HepG2 (cell line): ENCODE data around the gene TJAP1. TPM values are rescaled to one million over a fixed set of nuclear protein-coding genes. Genes with fewer than 3 reads are reported as not detected.
A peak's percentile ranks its signal among the peaks of the same experiment; 100 is the strongest.

ENCODE experiments used
- GTF3A ChIP-seq: sonication (generic); formaldehyde crosslinking; conservative IDR thresholded peaks from 2 replicates; pipeline ENCODE4 v1.4.0; 2020; ENCODE audit warnings: mild to moderate bottlenecking, missing genetic modification reagents
- MAX ChIP-seq: IDR thresholded peaks from 2 replicates; pipeline ENCODE4 v1.6.1; 2012; ENCODE audit warnings: inconsistent platforms
- MXD4 ChIP-seq: IDR thresholded peaks from 2 replicates; pipeline ENCODE4 v1.6.1; 2016; ENCODE audit warnings: mild to moderate bottlenecking, missing biosample characterization, missing genetic modification reagents
- MZF1 ChIP-seq: sonication (generic); formaldehyde crosslinking; IDR thresholded peaks from 2 replicates; pipeline ENCODE4 v1.8.1; 2023; ENCODE audit warnings: mild to moderate bottlenecking, missing genetic modification reagents, borderline replicate concordance
- NCOA1 ChIP-seq: sonication (generic); formaldehyde crosslinking; IDR thresholded peaks from 2 replicates; pipeline ENCODE4 v1.9.0; 2021; ENCODE audit warnings: missing genetic modification reagents
- NFYC ChIP-seq: IDR thresholded peaks from 2 replicates; pipeline ENCODE4 v1.6.1; 2016; ENCODE audit warnings: missing genetic modification reagents, missing compliant biosample characterization
- PATZ1 ChIP-seq: sonication (generic); formaldehyde crosslinking; IDR thresholded peaks from 2 replicates; pipeline ENCODE4 v1.4.0; 2020; ENCODE audit warnings: missing genetic modification reagents
- SMC3 ChIP-seq: IDR thresholded peaks from 2 replicates; pipeline ENCODE4 v1.6.1; 2011; ENCODE audit warnings: low read length, improper control_type of control experiment
- SOX6 ChIP-seq, 2 experiments: fragments of 450-650 bp in 1 of 2; sonication (generic) in 1 of 2; formaldehyde crosslinking in 1 of 2; IDR thresholded peaks; 2 replicates each; pipeline versions ENCODE4 v1.4.0 to v1.6.1; 2017 to 2020; ENCODE audit warnings: antibody characterized with exemption in 1 of 2, mild to moderate bottlenecking in 1 of 2, missing genetic modification reagents in 1 of 2
- YEATS2 ChIP-seq: sonication (generic); formaldehyde crosslinking; IDR thresholded peaks from 2 replicates; pipeline ENCODE4 v1.4.0; 2020; ENCODE audit warnings: missing genetic modification reagents, borderline replicate concordance
- ZNF10 ChIP-seq: sonication (generic); formaldehyde crosslinking; IDR thresholded peaks from 2 replicates; pipeline ENCODE4 v1.4.0; 2020; ENCODE audit warnings: mild to moderate bottlenecking, low read depth, missing genetic modification reagents, borderline replicate concordance
- ZNF343 ChIP-seq: sonication (generic); formaldehyde crosslinking; IDR thresholded peaks from 2 replicates; pipeline ENCODE4 v1.4.0; 2020; ENCODE audit warnings: mild to moderate bottlenecking, missing genetic modification reagents
- ZNF383 ChIP-seq: sonication (generic); formaldehyde crosslinking; IDR thresholded peaks from 2 replicates; pipeline ENCODE4 v1.4.0; 2020; ENCODE audit warnings: missing genetic modification reagents, mild to moderate bottlenecking, borderline replicate concordance
- ZNF432 ChIP-seq: sonication (generic); formaldehyde crosslinking; IDR thresholded peaks from 2 replicates; pipeline ENCODE4 v1.5.0; 2020; ENCODE audit warnings: missing genetic modification reagents, mild to moderate bottlenecking, borderline replicate concordance
- ZNF546 ChIP-seq: sonication (generic); formaldehyde crosslinking; conservative IDR thresholded peaks from 2 replicates; pipeline ENCODE4 v1.8.1; 2023; ENCODE audit warnings: mild to moderate bottlenecking, missing genetic modification reagents
- ZNF569 ChIP-seq: sonication (generic); formaldehyde crosslinking; IDR thresholded peaks from 2 replicates; pipeline ENCODE4 v1.5.0; 2020; ENCODE audit warnings: mild to moderate bottlenecking, missing genetic modification reagents, moderate library complexity, borderline replicate concordance
- ZNF572 ChIP-seq: sonication (generic); formaldehyde crosslinking; IDR thresholded peaks from 2 replicates; pipeline ENCODE4 v1.5.1; 2020; ENCODE audit warnings: mild to moderate bottlenecking, missing genetic modification reagents
- ZNF646 ChIP-seq: sonication (generic); formaldehyde crosslinking; IDR thresholded peaks from 2 replicates; pipeline ENCODE4 v1.9.0; 2021; ENCODE audit warnings: mild to moderate bottlenecking, missing genetic modification reagents
- ZNF775 ChIP-seq: sonication (generic); formaldehyde crosslinking; IDR thresholded peaks from 2 replicates; pipeline ENCODE4 v1.4.0; 2020; ENCODE audit warnings: missing genetic modification reagents, mild to moderate bottlenecking, moderate library complexity, borderline replicate concordance
- polyA plus RNA-seq, 8 experiments: library from polyadenylated mRNA; depleted of rRNA in 3 of 8; stranded (reverse) in 7 of 8; unstranded in 1 of 8; fragments of >200 nt; fragmentation: Illumina TruSeq in 4 of 8; extraction: Trizol in 4 of 8; gene quantifications; 2 replicates each; pipeline versions ENCODE4 v1.2.1 to v1.2.3, GENCODE V29; 2011 to 2016; ENCODE audit warnings: low read depth in 4 of 8, missing spikeins in 1 of 8, mixed read lengths in 1 of 8; ENCODE audit not compliant: insufficient read depth in 1 of 8
- total RNA-seq, 5 experiments: library from RNA; depleted of rRNA; stranded (reverse); fragments of >200 nt; fragmentation: Illumina TruSeq; extraction: Trizol; gene quantifications; 2 replicates each; pipeline ENCODE4 v1.2.3, GENCODE V29; 2016; ENCODE audit warnings: low read depth in 1 of 5

Gene TJAP1
- total and polyA plus RNA-seq, 2 of the 13 experiments (the other 11 are each of a cell fraction or from before 2014, with no cell fraction given), result 15.7 to 41.6 TPM

- peak; percentile 78; the same call in 1 of the 2 replicates for TF ChIP-seq ZNF432
- TF ChIP-seq ZNF646, result 0 out of 2 replicates have a peak, but pooled peaks have one; percentile 55
- TF ChIP-seq ZNF775 (CRISPR knock-in tag), result no peak
- TF ChIP-seq ZNF572 (CRISPR knock-in tag), result peak; percentile 84; the same call in 1 of the 2 replicates
- TF ChIP-seq PATZ1, result peak; percentile 27
- no peak for TF ChIP-seq ZNF343 (CRISPR knock-in tag)
- no peak for TF ChIP-seq SMC3
- TF ChIP-seq ZNF569 (CRISPR knock-in tag), result no peak
- TF ChIP-seq SOX6 (IDR thresholded peaks at IDR 0.05), result no peak
- TF ChIP-seq SOX6 (CRISPR knock-in tag; IDR thresholded peaks at IDR 0.05), result peak; percentile 68
- TF ChIP-seq NFYC (CRISPR knock-in tag), result 0 out of 2 replicates have a peak, but pooled peaks have one; percentile 13
- TF ChIP-seq MZF1 (CRISPR knock-in tag), result peak; percentile 70; the same call in 1 of the 2 replicates
- no peak for TF ChIP-seq ZNF10
- TF ChIP-seq YEATS2 (CRISPR knock-in tag), result no peak
- TF ChIP-seq GTF3A, result no peak
- no peak; the same call in 1 of the 2 replicates for TF ChIP-seq ZNF546 (CRISPR knock-in tag)
- peak; percentile 90 for TF ChIP-seq MXD4
- TF ChIP-seq NCOA1 (CRISPR knock-in tag), result no peak; the same call in 1 of the 2 replicates
- TF ChIP-seq MAX, result peak; percentile 56
- no peak for TF ChIP-seq ZNF383 (CRISPR knock-in tag)
These were observed 22.5 kb upstream of the TJAP1 start (continued) for GRCh38 chr6:43454696-43455530.
